NCI-H187 (cell line): ENCODE results near the gene AGAP3.

ENCODE experiments used
- DNase-seq, 2 experiments: peaks; one replicate each; lab custom pipeline; 2025; lab: John Stamatoyannopoulos, UW

AGAP3 gene

GRCh38 chr7:151187409-151188251 is 101.4 kb downstream of the AGAP3 start:
- DNase-seq: no peak

DNA sequence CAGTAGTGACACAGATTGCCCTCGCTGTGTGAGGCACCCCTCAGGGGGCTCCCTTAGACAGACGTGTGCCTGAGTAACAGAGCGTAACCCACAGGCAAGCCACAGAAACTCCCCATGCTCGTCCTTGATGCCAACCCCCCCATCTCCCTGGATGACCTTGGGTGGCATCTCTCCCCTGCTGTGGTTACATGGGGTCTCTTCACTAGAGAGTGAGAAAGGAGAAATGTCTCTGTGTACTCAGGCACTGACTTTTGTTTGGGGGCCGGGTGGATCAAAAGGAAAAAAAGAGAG is 101.9 kb downstream of the AGAP3 start:
- DNase-seq: no peak

- DNase-seq: no peak
These were observed 102.8 kb downstream of the AGAP3 start for GRCh38 chr7:151189038-151189437.

DNA sequence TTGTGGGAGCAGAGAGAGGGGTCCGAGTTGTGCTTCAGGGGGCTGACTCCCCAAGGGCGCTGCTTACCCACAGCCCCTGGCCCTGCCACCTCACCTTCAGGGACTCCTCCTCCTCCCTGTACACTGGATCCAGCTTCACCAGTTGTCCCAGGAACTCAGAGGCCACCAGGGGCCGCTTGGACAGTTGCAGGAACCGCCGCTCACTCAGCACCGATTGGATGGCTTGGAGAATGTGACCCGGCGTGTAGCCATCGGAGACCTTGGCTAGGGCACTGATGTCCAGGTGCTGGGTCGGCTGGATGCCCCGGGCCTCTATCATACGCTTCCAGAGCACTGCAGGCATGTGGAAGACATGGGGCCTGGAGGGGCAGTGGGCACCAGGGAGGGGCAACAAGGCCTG is 105.3 kb downstream of the AGAP3 start:
- no peak for DNase-seq

- DNase-seq: no peak
These were observed 105.8 kb downstream of the AGAP3 start for GRCh38 chr7:151192002-151192539.

GRCh38 chr7:151193203-151193978 is 107.1 kb downstream of the AGAP3 start:
- DNase-seq: no peak
